H1 (cell line): Measurements from ENCODE around the gene CHD9. TPM values are rescaled to one million over a fixed set of nuclear protein-coding genes. Genes with fewer than 3 reads are reported as not detected.

Source experiments
- CHD2 ChIP-seq: IDR thresholded peaks from 2 replicates; pipeline ENCODE4 v1.6.1; 2012; ENCODE audit warnings: low read length, improper control_type of control experiment
- POU5F1 ChIP-seq: IDR thresholded peaks from 2 replicates; pipeline ENCODE4 v1.6.1; 2011; ENCODE audit warnings: low read depth, mild to moderate bottlenecking, low read length, moderate library complexity
- RXRA ChIP-seq: IDR thresholded peaks from 2 replicates; pipeline ENCODE4 v1.6.1; 2011; ENCODE audit warnings: low read depth, mild to moderate bottlenecking, low read length, moderate library complexity; ENCODE audit not compliant: insufficient read depth
- polyA plus RNA-seq, 7 experiments: library from polyadenylated mRNA; depleted of rRNA in 3 of 7; stranded (reverse) in 5 of 7; unstranded in 2 of 7; fragments of >200 nt in 5 of 7; fragments of 200-250 nt in 2 of 7; gene quantifications; 1 replicate in 5 of 7; 2 replicates in 1 of 7; 4 replicates in 1 of 7; pipeline versions ENCODE4 v1.2.1 to v1.2.3, GENCODE V29; 2011 to 2013; ENCODE audit warnings: missing spikeins in 2 of 7, mixed read lengths in 2 of 7
- total RNA-seq: library from RNA; stranded (reverse); fragmentation: NEBNext Ultra II Directional; extraction: Animal tissue kit (Norgen Biotek cat#: 25700); gene quantifications from 2 replicates; pipeline ENCODE4 v1.2.1, GENCODE V29; 2021
- TF ChIP-seq, protein P1 (sequence below): fragments of 300-600 bp; sonication (generic); IDR thresholded peaks from 2 replicates; pipeline ENCODE4 v1.7.1; 2012; ENCODE audit warnings: low read length, moderate library complexity, mild to moderate bottlenecking, inconsistent platforms; ENCODE audit not compliant: insufficient replicate concordance

The CHD9 gene
- total and polyA plus RNA-seq, 2 of the 8 experiments (the other 6 are each of a cell fraction or from before 2014, with no cell fraction given), result 9.9 to 32.4 TPM

DNA sequence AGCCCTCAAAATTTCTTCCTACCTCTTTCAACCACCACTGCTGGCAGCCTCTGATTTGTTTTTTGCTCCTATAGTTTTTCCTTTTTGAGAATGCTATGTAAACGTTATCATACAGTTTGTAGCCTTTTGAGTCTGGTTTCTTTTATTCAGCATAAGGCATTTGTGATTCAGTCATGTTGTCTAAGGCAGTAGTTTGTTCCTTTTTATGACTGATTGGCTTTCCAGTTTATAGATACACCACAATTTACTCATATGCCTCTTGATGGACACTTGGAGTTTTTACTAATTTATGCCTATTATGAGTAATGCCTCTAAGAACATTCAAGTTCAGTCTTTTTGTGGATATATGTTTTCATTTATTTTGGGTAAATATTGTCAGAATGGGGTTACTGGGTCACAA lies 136.6 kb downstream of the CHD9 start (continued):
- TF ChIP-seq, protein P1, sequence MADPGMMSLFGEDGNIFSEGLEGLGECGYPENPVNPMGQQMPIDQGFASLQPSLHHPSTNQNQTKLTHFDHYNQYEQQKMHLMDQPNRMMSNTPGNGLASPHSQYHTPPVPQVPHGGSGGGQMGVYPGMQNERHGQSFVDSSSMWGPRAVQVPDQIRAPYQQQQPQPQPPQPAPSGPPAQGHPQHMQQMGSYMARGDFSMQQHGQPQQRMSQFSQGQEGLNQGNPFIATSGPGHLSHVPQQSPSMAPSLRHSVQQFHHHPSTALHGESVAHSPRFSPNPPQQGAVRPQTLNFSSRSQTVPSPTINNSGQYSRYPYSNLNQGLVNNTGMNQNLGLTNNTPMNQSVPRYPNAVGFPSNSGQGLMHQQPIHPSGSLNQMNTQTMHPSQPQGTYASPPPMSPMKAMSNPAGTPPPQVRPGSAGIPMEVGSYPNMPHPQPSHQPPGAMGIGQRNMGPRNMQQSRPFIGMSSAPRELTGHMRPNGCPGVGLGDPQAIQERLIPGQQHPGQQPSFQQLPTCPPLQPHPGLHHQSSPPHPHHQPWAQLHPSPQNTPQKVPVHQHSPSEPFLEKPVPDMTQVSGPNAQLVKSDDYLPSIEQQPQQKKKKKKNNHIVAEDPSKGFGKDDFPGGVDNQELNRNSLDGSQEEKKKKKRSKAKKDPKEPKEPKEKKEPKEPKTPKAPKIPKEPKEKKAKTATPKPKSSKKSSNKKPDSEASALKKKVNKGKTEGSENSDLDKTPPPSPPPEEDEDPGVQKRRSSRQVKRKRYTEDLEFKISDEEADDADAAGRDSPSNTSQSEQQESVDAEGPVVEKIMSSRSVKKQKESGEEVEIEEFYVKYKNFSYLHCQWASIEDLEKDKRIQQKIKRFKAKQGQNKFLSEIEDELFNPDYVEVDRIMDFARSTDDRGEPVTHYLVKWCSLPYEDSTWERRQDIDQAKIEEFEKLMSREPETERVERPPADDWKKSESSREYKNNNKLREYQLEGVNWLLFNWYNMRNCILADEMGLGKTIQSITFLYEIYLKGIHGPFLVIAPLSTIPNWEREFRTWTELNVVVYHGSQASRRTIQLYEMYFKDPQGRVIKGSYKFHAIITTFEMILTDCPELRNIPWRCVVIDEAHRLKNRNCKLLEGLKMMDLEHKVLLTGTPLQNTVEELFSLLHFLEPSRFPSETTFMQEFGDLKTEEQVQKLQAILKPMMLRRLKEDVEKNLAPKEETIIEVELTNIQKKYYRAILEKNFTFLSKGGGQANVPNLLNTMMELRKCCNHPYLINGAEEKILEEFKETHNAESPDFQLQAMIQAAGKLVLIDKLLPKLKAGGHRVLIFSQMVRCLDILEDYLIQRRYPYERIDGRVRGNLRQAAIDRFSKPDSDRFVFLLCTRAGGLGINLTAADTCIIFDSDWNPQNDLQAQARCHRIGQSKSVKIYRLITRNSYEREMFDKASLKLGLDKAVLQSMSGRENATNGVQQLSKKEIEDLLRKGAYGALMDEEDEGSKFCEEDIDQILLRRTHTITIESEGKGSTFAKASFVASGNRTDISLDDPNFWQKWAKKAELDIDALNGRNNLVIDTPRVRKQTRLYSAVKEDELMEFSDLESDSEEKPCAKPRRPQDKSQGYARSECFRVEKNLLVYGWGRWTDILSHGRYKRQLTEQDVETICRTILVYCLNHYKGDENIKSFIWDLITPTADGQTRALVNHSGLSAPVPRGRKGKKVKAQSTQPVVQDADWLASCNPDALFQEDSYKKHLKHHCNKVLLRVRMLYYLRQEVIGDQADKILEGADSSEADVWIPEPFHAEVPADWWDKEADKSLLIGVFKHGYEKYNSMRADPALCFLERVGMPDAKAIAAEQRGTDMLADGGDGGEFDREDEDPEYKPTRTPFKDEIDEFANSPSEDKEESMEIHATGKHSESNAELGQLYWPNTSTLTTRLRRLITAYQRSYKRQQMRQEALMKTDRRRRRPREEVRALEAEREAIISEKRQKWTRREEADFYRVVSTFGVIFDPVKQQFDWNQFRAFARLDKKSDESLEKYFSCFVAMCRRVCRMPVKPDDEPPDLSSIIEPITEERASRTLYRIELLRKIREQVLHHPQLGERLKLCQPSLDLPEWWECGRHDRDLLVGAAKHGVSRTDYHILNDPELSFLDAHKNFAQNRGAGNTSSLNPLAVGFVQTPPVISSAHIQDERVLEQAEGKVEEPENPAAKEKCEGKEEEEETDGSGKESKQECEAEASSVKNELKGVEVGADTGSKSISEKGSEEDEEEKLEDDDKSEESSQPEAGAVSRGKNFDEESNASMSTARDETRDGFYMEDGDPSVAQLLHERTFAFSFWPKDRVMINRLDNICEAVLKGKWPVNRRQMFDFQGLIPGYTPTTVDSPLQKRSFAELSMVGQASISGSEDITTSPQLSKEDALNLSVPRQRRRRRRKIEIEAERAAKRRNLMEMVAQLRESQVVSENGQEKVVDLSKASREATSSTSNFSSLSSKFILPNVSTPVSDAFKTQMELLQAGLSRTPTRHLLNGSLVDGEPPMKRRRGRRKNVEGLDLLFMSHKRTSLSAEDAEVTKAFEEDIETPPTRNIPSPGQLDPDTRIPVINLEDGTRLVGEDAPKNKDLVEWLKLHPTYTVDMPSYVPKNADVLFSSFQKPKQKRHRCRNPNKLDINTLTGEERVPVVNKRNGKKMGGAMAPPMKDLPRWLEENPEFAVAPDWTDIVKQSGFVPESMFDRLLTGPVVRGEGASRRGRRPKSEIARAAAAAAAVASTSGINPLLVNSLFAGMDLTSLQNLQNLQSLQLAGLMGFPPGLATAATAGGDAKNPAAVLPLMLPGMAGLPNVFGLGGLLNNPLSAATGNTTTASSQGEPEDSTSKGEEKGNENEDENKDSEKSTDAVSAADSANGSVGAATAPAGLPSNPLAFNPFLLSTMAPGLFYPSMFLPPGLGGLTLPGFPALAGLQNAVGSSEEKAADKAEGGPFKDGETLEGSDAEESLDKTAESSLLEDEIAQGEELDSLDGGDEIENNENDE, result no peak
- no peak for TF ChIP-seq RXRA
- no peak for TF ChIP-seq CHD2
- no peak for TF ChIP-seq POU5F1
